ENCODE results near the gene DNASE1L1.

The DNASE1L1 gene

GRCh38 chrX:154352466-154352865, 56.6 kb downstream of the DNASE1L1 start:
- Mint-ChIP-seq H3K4me3 (no peak overlapping the region), H3K4me1 (ENCODE audit: low read depth) (peaks cover 69% of the 10 kb centered on the region), H3K27ac (no peak overlapping the region)

GRCh38 chrX:154352012-154352401, 57.0 kb downstream of the DNASE1L1 start:
- no peaks in the 10 kb centered on the region for H3K27me3 Mint-ChIP-seq
- H3K4me3 Mint-ChIP-seq: no peak overlapping the region
- peaks cover 71% of the 10 kb centered on the region for H3K4me1 Mint-ChIP-seq (ENCODE audit: low read depth)
- H3K36me3 Mint-ChIP-seq (ENCODE audit: low read depth): peaks cover 85% of the 10 kb centered on the region
- peak overlapping the region; percentile 79 for H3K27ac Mint-ChIP-seq
- no peaks in the 10 kb centered on the region for H3K9me3 Mint-ChIP-seq
- DNase-seq: no peak

More at GRCh38 chrX:154352466-154352865, 56.6 kb downstream of the DNASE1L1 start:
- peaks cover 89% of the 10 kb centered on the region for H3K36me3 Mint-ChIP-seq (ENCODE audit: low read depth)
- DNase-seq: no peak
- H3K9me3 Mint-ChIP-seq: no peaks in the 10 kb centered on the region
- no peaks in the 10 kb centered on the region for H3K27me3 Mint-ChIP-seq
